HG02759 (cell line): Measurements from ENCODE around the gene OR5AP2.
"Not testable (repeated sequence)": the region's sequence is repeated elsewhere in the genome, so short reads cannot be mapped to it uniquely, and the experiment has no call there.

Experiments used
- ATAC-seq: cut with Tn5 transposase; IDR thresholded peaks from one replicate; pipeline ENCODE4 v1.9.1; 2021; ENCODE audit warnings: mild to moderate bottlenecking, moderate library complexity; ENCODE audit not compliant: unreplicated experiment

OR5AP2 gene

DNA sequence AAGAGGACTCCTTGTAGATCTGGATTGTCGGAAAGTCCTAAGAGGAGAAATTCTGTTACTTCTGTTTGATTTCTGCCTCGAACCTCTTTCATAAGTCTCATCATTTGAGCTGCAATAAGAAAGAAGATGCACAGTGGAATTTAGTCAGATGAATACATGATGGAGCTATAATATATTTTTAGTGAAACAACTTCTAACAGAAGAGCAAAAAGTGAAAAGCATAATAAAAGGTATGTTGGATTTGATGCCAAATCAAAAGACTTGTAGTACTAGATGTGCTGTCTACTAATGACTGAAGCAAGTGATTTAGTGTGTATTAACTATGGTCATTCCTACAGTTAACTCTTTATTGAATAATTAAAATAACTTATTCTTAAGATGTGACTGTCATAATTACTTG lies at the start of gene OR5AP2:
TSS of gene OR5AP2 (minus strand) at position 101 of the 400 bp plus-strand sequence. CDS start at position 101, 0 bp downstream.
- no peak for ATAC-seq

GRCh38 chr11:56691179-56691578 lies 48.9 kb upstream of the OR5AP2 start:
- ATAC-seq = not testable (repeated sequence)

- ATAC-seq = no peak
These were observed 46.4 kb upstream of the OR5AP2 start for GRCh38 chr11:56688554-56689100.

DNA sequence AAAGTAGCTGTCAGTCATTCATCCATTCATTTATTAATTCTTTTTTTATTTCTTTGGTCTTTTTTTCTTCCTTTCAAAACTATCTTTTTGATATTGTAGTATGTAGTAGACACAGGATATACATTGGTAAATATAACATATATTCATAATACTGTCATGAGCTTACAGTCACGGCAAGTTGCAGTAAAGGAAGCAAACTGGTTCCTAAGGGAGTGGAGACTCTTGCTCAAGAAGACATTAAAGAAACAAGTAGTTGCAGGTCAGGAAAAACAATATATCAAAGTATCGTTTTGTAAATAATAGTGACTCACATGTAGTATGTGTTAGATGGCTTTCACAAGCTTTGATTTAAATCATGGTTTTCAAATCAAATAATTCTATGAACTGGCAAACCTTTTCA lies 28.7 kb upstream of the OR5AP2 start:
- ATAC-seq = no peak

GRCh38 chr11:56663386-56663785 lies 21.1 kb upstream of the OR5AP2 start, which contains the start of gene OR5AR1:
OR5AR1 (plus strand) TSS chr11:56663686; CDS start chr11:56663686, 0 bp downstream.
- ATAC-seq = no peak

GRCh38 chr11:56659755-56660154 lies 17.5 kb upstream of the OR5AP2 start:
- ATAC-seq = no peak

GRCh38 chr11:56637500-56637899 lies 4.7 kb downstream of the OR5AP2 start:
- no peak for ATAC-seq

DNA sequence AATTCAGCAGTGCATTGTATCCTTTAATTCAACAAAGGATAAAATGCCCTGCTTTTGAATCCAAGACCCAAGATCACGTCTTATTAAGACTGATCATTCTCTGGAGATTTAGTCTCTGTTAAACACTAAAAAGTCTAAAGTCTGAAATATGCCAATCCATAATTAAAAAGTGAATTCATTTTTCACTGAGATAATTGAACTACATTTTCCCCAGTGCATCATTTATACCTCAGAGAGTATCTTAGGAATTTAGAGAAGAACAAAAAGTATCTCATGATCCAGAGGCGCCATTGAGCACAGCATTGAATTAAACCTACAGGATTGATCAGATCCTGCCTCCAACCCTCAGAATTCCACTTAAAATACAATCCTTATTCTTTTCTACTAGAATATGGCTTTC lies 5.4 kb downstream of the OR5AP2 start:
- ATAC-seq = no peak

- ATAC-seq = no peak
These were observed 9.9 kb downstream of the OR5AP2 start for GRCh38 chr11:56632329-56632728.

DNA sequence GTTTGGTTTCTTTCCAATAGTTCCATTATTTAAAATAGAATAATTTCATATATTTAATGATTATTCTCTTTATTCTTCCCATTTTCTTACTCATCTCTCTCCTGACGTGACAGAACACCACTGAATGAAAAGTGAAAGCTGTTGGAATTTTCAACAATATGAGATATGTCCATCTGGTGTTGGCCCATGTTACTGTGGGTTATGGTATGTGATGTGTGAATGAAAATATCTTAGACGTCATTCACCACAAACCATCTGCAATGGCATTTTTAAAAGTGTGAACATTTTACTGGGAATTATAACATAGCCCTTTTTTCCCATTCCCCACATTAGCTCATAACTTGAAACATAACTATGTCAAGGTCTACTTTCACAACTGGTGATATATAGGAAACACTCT lies 16.3 kb downstream of the OR5AP2 start:
- no peak for ATAC-seq

GRCh38 chr11:56624661-56625110 lies 17.6 kb downstream of the OR5AP2 start:
- peak; percentile 79 for ATAC-seq

DNA sequence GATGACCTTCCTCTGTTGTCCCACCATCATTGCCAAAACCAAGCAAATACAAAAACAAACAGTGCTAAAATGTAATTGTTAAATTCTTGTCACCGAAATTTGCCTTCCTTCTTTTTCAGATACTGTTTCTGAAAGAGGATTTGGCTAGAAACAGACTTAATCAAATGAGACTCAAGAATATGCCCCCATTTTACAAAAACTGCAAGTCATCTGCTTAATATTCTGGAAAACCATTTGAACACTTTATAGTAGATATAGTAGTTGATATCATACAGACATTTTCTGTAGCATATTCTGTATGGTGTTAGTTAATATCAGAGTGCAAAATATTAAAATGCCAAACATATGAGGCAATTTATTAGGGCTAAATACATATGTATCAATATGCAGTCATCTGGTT lies 31.1 kb downstream of the OR5AP2 start:
- ATAC-seq = no peak

DNA sequence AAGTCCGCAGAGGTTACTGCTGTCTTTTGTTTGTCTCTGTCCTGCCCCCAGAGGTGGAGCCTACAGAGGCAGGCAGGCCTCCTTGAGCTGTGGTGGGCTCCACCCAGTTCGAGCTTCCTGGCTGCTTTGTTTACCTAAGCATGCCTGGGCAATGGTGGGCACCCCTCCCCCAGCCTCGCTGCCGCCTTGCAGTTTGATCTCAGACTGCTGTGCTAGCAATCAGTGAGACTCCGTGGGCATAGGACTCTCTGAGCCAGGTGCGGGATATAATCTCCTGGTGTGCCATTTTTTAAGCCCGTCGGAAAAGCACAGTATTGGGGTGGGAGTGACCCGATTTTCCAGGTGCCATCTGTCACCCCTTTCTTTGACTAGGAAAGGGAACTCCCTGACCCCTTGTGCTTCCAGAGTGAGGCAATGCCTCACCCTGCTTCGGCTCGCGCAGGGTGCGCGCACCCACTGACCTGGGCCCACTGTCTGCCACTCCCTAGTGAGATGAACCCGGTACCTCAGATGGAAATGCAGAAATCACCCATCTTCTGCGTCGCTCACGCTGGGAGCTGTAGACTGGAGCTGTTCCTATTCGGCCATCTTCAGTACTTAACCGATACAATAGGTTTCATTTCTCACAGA lies 50.0 kb downstream of the OR5AP2 start:
- not testable (repeated sequence) for ATAC-seq
